ENCODE measurements around the gene CNOT6L. TPM values are rescaled to one million over a fixed set of nuclear protein-coding genes. Genes with fewer than 3 reads are reported as not detected.
"Not testable (repeated sequence)": the region's sequence is repeated elsewhere in the genome, so short reads cannot be mapped to it uniquely, and the experiment has no call there.

CNOT6L gene
- total RNA-seq: 13.5 and 14.2 TPM in 2 replicates

- DNase-seq (ENCODE audit: low read depth): peak; percentile 85
- no peak for TF ChIP-seq CTCF (IDR thresholded peaks at IDR 0.05; ENCODE audit: insufficient read depth, low read depth, low read length)
- H3K4me3 ChIP-seq (ENCODE audit: low read depth, low read length): peak within 1 kb of the TSS; percentile 85
These were observed at the start of gene CNOT6L for GRCh38 chr4:77818602-77819403. Gene CNOT6L (minus strand): TSS chr4:77819368. CDS start chr4:77819308, 60 bp downstream.

- TF ChIP-seq CTCF (IDR thresholded peaks at IDR 0.05; ENCODE audit: insufficient read depth, low read depth, low read length): no peak
These were observed 46.1 kb upstream of the CNOT6L start for GRCh38 chr4:77865259-77865658.

GRCh38 chr4:77863341-77863740 is 44.2 kb upstream of the CNOT6L start:
- not testable (repeated sequence) for DNase-seq (ENCODE audit: low read depth)
- peak overlapping the region; percentile 84 for H3K4me3 ChIP-seq (ENCODE audit: low read depth, low read length)

More at GRCh38 chr4:77865259-77865658, 46.1 kb upstream of the CNOT6L start:
- DNase-seq (ENCODE audit: low read depth): no peak
- H3K4me3 ChIP-seq (ENCODE audit: low read depth, low read length): no peak overlapping the region

- DNase-seq (ENCODE audit: low read depth): peak; percentile 97
- peak within 1 kb of the TSS; percentile 84 for H3K4me3 ChIP-seq (ENCODE audit: low read depth, low read length)
- TF ChIP-seq CTCF (IDR thresholded peaks at IDR 0.05; ENCODE audit: insufficient read depth, low read depth, low read length): no peak
These were observed 43.5 kb upstream of the CNOT6L start, which contains the start of gene MRPL1 for GRCh38 chr4:77862478-77863216. Gene MRPL1 (plus strand): TSS chr4:77862830. CDS start chr4:77862849, 19 bp downstream.

GRCh38 chr4:77861495-77861894 is 42.3 kb upstream of the CNOT6L start:
- TF ChIP-seq CTCF (IDR thresholded peaks at IDR 0.05; ENCODE audit: insufficient read depth, low read depth, low read length): no peak
- no peak for DNase-seq (ENCODE audit: low read depth)
- peak overlapping the region; percentile 84 for H3K4me3 ChIP-seq (ENCODE audit: low read depth, low read length)

- no peak for TF ChIP-seq CTCF (IDR thresholded peaks at IDR 0.05; ENCODE audit: insufficient read depth, low read depth, low read length)
- DNase-seq (ENCODE audit: low read depth): peak; percentile 3
- no peak overlapping the region for H3K4me3 ChIP-seq (ENCODE audit: low read depth, low read length)
These were observed 40.1 kb upstream of the CNOT6L start for GRCh38 chr4:77859256-77859655.

GRCh38 chr4:77856152-77856551 is 37.0 kb upstream of the CNOT6L start:
- DNase-seq (ENCODE audit: low read depth): no peak
- no peak for TF ChIP-seq CTCF (IDR thresholded peaks at IDR 0.05; ENCODE audit: insufficient read depth, low read depth, low read length)
- H3K4me3 ChIP-seq (ENCODE audit: low read depth, low read length): no peak overlapping the region
